HG03103 (cell line): ENCODE results near the gene CAPN2.

Experiments used
- ATAC-seq: cut with Tn5 transposase; IDR thresholded peaks from one replicate; pipeline ENCODE4 v1.9.1; 2021; ENCODE audit warnings: low read depth; ENCODE audit not compliant: unreplicated experiment

Gene CAPN2

DNA sequence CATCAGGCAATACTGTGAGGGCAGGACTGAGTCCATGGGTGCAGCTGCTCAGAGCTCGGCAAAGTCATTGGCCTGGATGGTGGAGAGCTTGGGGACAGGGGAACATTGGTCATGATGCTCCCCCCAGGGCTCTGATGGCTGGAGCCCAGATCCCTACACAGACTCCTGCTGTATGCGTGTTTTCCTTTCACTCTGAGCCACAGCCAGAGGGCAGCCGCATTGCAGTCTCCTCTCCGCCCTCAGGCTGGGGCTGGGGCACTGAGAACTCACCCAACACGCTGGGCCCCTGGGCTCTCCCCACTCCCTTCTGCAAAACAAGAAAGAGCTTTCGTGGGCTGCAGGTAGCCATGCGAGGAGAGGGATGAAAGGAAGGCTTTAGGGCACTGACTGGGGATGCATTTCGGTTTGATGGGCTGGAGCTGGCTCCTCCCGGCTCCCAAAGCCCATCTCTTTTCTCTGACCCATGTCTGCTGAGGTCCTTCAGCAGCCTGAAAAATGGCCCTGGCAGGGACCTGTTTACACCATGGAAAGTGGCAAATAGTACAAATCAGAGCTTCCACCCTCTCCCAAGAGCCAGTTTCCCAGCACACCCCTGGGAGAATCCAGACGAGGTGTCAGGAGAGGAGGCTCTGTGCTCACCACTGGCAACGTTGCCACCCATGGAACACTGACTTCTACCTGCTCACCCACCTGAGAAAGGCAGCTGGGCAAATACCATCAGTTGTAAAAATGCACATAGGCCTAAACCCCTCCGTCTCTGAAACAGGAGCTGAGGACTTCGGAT is 43.8 kb downstream of the CAPN2 start:
- ATAC-seq: no peak

DNA sequence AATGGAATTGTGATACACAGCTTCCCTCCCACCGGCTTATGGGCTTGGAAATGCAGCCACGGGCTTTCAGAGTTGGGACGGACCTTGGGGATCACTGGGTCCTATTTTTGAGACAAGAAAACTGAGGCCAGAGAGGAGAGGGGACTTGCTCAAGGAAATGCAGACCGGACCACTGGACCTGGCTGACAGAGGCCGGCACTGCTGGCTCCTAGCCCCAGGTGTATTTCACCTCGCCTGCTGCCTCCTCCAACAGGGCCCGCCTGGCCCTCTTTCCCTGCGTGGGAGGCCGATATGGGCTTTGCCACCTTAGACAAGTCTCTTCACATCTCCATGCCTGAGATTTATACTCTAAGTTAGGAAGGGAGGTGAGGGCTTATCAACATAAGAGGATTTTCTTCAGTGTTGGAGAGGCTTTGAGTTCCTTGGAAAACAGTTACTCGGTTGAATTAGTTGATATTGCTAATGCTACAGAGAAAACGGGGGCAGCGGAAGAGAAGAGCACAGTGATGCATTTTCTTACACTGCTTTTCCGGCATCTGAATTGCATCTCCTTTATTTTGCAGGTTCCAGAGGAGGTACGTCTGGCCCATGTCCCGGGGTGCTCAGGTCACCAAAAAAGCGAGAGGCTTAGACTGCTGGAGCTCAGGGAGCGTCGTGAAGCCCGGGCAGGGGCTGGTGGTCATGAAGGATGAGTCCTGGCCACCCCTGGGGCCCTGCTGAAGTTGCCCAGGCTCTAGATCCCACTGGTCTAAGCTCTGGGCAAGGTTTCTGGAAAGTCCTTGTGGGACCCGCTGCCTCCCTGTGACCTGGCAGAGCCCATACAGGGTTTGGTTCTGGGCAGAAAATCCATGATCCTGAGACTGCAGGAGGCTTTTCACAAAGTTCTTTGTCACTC is 44.7 kb downstream of the CAPN2 start:
- ATAC-seq: no peak

DNA sequence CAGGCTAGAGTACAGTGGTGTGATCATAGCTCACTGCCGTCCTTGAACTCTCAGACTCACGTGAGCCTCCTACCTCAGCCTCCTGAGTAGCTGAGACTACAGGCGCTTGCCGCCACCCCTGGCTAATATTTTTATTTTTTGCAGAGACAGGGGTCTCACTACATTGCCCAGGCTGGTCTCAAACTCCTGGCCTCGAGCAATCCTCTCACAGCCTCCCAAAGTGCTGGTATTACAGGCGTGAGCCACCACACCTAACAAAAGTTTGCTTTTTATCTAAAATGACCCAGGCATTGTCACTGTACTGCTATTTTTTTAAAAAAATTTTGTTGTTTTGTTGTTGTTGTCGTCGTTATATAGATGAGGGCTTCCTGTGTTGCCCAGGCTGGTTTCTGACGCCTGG is 46.4 kb downstream of the CAPN2 start:
- no peak for ATAC-seq

DNA sequence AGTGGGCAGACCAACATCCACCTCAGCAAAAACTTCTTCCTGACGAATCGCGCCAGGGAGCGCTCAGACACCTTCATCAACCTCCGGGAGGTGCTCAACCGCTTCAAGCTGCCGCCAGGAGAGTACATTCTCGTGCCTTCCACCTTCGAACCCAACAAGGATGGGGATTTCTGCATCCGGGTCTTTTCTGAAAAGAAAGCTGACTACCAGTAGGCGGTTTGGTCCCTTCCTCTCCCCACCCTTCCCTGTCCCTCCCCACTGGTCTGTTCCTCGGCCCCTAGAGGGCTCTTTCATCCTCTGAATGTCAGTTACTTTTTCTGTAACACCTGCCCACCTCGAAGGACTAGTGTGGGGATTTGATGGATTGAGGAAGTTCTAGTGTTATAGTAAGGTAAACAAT is 46.9 kb downstream of the CAPN2 start:
- no peak for ATAC-seq

DNA sequence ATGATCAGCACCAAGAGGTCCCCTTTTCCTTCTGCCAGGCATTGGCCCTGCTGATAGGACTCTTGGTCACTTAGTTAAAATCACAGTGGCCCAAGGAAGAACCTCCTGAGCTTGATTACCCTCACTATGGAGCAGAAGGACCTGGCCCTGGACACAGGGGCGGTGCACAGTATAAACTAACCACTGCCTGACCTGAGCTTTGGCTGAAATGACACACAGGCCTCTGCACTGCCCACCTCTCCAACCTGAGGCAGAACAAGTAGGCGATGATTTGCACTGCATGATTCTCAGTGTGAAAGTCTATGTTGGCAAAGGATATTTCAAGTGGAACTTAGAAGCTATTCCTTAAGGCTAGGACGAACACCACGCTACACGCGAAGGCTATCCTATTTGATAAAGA is 48.5 kb downstream of the CAPN2 start:
- no peak for ATAC-seq

DNA sequence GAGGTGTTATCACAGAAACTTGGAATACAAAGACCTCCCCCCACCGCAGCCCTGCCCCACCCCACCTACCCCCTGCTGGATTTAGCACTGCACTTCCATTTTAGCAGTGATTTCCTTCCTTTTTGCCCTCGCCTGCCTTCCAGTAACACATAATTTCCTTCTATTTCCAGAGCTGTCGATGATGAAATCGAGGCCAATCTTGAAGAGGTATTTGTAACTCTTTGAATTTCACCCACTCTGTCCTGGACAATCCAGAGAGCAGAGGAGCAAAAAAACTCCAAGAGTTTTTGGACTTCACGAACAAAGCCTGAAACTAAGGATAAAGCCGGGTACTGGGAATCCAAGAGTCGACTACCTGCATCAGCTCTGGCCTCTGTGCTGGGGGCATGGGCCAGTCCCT is 49.1 kb downstream of the CAPN2 start:
- no peak for ATAC-seq

DNA sequence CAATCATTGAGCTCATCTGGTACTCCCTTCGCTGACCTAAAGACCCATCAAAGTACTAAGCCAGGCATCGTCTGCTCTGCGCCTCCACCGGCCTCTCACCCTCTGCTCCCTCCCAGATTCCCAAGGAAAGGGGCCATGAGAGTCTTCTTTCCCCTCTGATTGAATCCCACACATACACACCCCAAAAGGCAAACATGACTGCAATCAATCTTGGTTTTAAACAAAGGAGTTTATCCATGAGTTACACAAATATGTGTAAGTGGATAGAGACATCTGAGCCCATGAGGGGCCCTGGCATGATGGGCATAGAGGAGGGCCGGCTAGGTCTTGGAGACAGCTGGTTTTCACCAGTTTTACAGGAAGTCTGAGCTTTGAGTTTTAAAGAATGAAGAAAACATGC is 50.9 kb downstream of the CAPN2 start:
- ATAC-seq: no peak

DNA sequence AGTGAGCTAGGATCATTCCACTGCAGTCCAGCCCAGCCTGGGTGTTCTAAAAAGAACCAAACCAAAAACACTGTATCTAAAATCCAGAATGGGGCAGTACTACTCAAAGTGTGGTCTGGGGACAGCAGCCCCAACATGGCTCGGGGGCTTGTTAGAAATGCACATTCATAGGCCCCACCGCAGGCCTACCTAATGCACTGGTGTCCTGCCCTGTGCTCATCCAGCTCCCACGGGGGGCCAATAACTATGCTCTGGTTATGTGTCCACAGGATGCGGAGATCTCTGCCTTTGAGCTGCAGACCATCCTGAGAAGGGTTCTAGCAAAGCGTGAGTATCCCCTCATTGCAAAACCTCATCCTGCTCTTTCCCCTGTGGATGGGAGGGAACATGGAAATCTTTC is 51.5 kb downstream of the CAPN2 start:
- ATAC-seq: no peak

DNA sequence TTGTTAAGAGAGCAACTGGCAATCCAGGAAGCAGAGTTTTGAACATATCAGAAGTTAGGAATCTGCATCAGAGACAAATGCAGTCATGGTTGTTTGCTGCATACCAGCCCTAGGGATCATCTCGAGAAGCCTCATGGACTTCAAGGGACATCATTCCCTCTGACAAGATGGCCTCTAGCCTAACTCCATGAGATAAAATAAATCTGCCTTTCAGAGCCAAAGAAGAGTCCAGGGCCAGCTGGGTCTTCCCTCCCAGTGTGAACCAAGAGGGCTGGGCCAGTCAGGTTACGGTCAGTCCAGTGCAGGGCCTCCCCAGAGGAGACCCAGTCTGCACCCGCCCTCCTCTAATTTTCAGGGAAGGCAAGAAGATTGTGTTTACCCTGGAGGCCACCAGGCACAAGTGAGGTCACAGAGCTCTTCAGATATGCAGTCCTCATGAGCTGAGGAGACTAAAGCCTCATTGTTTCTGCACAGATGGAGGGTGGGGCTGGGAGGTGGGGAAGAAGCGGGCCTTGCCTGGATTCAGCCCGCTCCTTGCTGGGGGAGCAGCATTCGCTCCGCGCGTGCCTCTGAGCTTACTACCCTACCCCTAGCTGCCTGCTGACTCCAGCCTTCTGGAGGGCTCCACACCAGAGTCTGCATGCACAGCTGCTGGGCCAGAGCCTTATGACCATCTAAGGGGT is 52.8 kb downstream of the CAPN2 start:
- no peak for ATAC-seq

DNA sequence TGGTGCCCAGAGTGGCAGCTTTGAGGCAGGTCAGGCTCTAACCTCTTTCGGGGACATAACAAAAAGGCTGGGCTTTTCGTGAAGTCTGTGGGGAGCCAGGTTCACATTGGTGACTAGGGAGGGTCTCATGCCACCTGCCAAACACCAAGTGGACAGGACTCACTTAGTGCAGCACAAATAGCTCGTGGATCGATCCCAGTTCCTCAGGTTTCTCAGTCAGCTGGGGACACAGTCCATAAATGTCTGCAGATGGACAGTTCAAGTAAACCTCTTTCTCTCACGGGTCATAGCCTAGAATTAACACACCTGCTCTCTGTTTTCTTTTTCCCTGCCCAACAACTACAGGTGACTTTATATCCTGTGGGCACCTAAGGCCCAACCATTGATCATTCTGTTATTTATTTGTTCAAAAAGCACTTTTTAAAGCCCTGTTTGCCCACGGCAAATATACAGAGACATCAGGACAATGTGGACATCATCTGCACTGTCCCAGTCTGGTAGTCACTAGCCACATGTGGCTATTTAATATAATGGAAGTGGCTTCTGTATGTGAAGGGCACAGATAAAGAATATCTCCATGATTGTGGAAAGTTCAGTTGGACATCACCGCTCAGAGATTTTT is 53.5 kb downstream of the CAPN2 start:
- ATAC-seq: no peak

DNA sequence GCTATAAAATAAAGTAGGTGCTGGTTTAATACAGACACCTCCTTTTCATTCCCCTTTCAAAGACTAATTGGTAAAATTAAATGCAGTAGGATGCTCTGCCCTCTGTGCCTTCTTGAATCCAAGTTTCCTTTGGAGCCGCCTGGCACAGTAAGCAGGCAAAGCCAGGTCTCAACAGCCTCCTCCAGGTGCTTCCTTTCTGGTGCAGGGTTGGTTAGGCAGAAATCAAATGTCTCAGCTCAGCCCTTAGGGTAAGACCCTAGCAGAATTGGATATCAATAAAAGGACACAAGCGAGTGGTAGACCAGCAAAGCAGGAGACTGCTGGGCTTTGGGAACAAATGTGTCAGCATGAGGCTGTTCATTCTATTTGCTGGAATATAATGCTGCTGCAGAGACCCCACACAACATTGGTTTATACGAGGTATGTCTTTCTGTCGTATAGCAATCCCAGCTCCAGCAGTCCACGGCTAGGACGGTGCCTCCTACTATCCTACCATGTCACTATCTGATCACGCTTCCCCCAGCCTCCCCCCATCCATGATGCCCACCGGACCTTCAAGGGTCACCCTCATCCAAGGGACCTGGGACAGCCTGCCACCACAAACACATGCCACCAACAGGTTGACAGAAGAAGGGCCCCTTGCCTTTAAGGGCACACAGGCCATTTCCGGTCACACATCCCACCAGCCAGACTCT is 58.4 kb downstream of the CAPN2 start:
- no peak for ATAC-seq

DNA sequence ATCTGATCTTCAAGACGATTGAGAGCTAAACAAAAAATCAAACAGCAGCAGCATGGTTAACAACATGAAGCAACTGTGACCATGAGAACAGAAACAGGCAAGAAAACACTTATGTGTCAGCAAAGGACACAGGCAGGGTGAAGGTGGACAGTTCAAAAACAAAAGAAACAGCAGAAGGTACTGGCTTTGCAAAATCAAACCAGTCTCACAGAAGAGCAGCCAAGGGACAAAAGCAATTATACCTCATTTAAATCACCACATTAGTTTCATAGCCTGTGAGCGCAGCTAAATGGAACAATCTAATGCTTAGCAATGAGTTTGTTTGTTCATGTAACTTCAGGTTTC is 59.1 kb downstream of the CAPN2 start:
- no peak for ATAC-seq

DNA sequence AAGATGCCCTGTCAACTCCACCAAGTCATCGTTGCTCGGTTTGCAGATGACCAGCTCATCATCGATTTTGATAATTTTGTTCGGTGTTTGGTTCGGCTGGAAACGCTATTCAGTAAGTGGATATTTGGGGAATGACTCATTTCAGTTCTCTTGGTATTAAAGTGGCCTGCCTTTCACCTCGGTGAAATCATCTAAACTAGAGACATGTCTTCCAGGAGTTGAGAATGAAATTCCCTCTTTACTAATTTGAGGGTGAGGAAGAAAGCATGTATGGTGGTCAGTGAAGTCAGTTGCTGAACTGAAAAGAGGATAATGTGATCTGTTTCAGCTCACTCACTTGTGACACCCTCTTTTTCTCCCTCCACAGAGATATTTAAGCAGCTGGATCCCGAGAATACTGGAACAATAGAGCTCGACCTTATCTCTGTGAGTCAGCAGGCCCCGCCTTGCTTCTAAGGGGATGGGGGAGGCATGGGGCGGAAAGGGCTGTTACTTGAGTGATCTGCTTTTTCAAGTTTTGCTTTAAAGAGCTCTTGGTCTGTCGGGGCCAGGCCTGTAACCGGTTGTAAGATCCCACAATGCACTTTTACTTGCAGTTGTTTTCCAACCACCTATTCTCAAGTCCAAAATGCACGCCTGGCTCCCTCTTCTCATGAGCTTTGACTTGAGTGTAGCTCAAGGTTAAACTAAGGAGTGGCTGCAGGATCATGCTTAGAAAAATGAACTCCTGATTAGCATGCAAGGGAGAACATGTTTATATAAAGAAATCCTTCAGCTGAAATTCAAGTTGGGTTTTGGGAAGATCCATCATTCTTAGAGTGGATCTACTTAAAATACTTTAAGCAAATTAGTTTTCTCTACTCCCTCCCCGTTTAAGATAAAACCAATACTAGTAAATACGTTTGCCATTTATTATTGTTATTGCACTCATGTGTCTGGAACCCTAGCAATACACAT is 59.8 kb downstream of the CAPN2 start:
- ATAC-seq: no peak

DNA sequence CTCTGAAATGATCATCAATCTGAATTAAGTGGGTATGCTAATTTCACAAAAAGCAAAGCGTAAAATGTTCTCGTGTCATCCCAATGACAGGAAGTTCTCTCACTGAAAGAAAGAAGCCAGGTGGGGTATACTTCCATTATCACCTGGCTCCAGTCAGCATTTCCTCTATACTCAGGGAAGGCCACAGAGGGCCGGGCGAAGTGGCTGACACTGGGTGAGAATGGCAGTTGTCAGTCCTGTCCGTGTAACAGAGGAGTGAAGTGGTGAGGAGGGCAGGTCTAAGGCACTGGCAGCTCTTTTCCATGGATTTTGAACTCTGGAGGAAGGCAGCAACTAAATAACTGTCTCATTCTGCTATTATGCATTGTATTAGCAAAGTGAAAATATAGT is 60.4 kb downstream of the CAPN2 start:
- ATAC-seq: no peak

DNA sequence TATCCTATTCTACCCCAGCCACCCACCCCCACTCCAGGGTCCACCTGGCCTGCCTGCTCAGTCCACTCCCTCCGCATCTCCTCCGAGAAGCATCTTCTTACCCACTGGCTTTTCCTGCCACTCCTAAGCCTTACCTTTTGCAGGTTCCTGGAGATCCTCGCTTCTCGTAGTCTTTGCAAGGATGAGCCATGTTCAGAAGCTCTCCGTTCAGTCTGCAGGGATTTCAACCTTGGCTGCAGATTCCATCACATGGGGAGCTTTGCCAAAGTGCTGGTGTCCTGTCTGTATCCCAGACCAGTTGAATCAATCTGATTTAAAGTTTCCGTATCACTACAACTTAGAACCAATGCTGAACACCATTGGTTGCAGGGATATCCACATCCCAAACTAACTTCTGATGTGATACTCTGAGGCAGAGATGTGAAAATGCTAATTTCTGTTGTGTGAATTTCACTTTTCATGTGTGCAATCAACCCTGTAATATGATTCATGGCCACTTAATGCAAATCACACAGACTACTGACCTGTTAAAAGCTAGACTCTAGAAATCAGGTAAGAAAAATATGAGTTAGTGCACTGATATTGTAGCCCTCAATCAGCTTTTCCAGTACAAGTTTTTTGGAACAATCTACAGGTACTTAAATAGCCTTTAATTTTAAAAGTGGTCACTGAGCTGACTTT is 61.9 kb downstream of the CAPN2 start:
- ATAC-seq: no peak

DNA sequence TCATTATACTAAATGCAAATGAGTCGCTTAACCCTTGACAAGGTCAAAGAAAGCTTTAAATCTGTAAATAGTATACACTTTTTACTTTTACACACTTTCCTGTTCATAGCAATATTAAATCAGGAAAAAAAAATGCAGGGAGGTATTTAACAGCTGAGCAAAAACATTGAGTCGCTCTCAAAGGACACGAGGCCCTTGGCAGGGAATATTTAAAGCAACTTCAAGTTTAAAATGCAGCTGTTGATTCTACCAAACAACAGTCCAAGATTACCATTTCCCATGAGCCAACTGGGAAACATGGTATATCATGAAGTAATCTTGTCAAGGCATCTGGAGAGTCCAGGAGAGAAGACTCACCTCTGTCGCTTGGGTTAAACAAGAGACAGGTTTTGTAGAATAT is 62.7 kb downstream of the CAPN2 start:
- ATAC-seq: no peak

DNA sequence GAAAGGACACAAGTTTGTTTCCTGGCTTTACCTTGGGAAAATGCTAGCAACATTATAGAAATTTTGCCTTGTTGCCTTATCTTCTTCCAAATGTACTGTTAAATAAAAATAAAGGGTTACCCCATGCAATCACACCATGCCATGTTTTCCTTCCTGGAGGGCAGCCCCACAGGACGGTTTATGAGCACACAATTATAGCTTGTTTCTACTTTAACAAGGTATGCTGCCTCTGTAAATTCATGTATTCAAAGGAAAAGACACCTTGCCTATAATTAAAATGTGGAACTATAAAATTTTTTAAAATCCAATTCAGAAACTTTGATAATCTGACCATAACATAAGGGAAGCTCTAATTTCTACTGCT is 63.4 kb downstream of the CAPN2 start:
- ATAC-seq: no peak

DNA sequence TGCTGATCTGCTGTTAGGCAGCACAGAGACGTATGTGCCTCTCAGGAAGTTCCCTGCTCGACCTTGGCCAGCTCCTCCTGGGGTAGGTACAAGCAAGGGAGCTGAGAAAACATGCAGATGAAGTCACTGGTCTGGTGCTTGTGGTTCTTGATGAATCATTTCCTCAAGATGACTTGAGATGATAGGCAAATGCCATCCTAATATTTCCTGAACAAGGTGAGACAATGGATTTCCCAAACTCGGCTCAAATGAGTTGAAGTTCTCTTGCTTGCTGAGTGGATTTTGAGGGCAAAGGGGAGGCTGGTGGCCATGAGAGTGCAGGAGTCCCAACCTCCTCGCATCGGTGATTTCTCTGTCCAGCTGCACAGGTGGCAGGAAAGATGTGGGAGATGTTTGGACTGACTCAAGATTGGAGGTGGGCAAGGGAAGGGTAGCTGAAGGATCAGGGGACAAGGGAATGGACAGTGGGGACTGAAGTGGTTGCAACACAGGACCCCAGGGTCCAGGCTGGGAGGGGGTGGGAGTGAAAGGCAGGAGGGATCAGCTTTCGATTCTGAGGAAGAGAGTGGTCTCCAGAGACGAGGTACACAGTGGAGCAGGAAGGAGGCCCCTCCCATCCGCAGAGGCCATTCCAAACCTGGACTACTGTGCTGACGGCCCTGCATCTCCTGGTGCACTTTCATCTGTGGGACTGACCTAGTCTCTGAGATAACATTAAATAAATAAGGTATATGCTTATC is 63.9 kb downstream of the CAPN2 start:
- no peak for ATAC-seq
